Esophagus squamous epithelium (tissue), 4 donors: ENCODE measurements around the gene OPCML.

Experiments used
- POLR2A ChIP-seq, 4 donors: fragments of 450-650 bp; IDR thresholded peaks; one replicate each; pipeline ENCODE4 v1.6.1; 2017; ENCODE audit warnings: antibody characterized with exemption in 4 of 4, mild to moderate bottlenecking in 4 of 4, moderate library complexity in 3 of 4
- TF ChIP-seq, protein P1 (sequence below), 6 experiments: fragments of 450-650 bp in 4 of 6; fragments of 200-600 bp in 2 of 6; sonication (generic) in 2 of 6; IDR thresholded peaks; one replicate each; pipeline ENCODE4 v1.5.1; 2016 to 2019; ENCODE audit warnings: antibody characterized with exemption in 6 of 6, mild to moderate bottlenecking in 4 of 6, moderate library complexity in 4 of 6

DNA sequence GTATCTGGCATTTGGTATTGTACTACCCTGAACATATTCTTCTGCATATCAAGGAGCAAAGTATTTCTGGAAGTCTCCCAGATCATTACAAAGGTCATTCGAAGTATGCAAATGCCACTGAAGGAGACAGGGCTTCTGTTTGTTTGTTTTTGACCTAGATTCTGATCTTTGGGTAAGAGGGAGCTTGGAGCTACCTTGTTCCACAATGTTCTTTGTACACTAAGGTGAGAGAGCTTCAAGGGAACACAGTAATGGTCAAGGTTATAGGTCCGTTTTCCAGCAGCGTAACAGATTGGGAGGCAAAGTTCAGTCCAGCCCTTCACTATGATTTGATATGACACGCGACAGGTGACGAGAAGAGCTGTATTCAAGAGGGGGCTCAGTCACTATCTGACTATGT, 10.0 kb downstream of the OPCML start:
- TF ChIP-seq, protein P1, sequence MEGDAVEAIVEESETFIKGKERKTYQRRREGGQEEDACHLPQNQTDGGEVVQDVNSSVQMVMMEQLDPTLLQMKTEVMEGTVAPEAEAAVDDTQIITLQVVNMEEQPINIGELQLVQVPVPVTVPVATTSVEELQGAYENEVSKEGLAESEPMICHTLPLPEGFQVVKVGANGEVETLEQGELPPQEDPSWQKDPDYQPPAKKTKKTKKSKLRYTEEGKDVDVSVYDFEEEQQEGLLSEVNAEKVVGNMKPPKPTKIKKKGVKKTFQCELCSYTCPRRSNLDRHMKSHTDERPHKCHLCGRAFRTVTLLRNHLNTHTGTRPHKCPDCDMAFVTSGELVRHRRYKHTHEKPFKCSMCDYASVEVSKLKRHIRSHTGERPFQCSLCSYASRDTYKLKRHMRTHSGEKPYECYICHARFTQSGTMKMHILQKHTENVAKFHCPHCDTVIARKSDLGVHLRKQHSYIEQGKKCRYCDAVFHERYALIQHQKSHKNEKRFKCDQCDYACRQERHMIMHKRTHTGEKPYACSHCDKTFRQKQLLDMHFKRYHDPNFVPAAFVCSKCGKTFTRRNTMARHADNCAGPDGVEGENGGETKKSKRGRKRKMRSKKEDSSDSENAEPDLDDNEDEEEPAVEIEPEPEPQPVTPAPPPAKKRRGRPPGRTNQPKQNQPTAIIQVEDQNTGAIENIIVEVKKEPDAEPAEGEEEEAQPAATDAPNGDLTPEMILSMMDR (IDR thresholded peaks at IDR 0.05), result no peak
- no peak for TF ChIP-seq POLR2A (IDR thresholded peaks at IDR 0.05)
